Activated CD4-positive, CD25-positive, alpha-beta regulatory T cell treated with anti-CD3 and anti-CD28 coated beads, Interleukin-2, amount 50 U/mL, for 72 hours (primary cell): ENCODE data around the gene ZNF546.
"Not testable (repeated sequence)": the region's sequence is repeated elsewhere in the genome, so short reads cannot be mapped to it uniquely, and the experiment has no call there.

Experiments
- DNase-seq: peaks from one replicate; pipeline ENCODE4 v3.0.0; 2021

ZNF546 gene

DNA sequence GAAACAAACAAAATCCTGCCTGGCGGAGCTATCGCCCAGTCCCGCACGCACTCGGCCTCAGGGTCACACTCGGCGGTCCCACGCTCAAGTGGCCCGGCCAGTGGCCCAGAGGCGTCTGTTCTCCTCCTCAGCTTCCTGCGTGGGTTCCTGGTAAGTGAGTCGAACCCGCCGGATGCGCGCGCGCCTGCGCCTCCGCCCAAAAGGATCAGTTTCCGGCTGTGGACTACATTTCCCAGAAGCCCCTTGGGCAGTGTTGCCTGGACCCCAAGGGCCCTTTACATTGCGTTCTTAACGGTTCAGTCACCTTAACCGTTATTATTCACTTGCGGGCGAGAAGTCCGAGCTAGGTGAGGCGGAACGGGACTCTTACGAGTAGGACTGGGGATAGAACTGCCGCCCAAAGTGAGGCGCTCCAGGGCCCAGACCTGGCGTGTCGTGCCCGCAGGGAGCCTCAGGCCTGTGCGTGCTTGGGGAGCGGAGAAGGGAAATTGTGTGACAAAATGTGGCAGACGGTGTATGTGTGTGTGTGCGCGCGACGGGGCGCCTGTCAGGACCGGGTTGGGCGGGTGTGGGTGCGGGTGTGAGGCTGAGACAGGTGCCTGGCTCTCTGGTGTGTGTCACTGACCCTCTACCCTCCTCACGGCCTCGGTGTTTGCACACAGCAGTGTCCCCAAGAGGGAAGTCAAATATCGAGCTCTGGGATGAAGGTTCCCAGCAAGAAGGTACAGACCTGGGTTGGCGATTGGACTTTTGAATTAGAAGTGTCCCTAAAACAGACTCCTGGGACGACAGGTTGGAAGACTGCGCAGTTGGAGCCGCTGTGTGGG lies at the start of gene ZNF546:
ZNF546 (plus strand) TSS at position 250 of the 827 bp plus-strand sequence. CDS start 1,267 bp downstream, outside the sequence.
- peak; percentile 86 for DNase-seq

GRCh38 chr19:39949026-39949747 lies 47.7 kb upstream of the ZNF546 start:
- DNase-seq, result peak; percentile 24

DNA sequence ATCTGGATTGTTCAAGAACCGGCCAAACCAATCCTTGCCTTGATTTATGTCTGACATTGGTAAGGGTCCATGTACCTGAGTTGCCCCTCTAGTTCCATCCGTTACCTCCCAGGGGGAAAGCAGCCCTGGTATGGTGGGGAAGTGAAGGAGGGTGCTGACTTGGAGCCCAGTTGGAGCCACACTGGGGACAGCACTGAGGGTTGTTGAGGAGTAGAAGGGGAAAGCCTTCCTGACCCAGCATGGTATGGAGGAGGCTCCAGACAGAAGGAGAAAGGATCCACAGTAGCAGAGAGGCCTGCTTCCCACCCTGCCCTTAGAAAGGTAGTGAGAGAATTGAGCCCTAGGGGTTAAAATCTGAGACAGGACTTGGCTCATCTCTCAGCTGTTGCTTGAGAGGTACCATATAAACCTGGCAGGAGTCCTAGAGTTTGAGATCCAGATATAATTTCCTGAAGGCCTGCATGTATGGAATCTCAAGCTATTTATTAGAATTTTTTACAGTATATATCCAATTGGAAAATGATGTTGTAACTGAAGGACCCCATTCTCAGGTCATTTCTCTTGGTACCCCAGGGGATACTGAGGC lies 45.7 kb upstream of the ZNF546 start:
- DNase-seq, result no peak

DNA sequence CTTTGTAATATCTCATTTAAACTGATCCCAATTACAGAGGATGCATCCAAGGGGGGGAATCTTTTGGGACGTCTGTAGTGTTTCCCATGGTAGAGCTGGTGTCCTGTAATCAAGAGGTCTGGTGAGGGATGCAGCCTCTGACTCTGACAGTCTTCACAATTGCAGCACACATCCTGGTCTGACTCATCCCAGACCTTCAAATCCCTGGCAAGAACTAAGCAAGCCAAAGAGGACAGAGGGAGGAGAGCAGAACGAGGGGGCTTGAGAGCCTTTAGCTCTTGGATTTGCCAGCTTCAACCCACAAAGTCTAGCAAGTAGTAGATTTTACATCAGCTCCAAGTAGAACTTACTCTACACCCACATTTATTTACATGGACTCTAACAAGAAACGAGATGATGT lies 45.2 kb upstream of the ZNF546 start:
- no peak for DNase-seq

DNA sequence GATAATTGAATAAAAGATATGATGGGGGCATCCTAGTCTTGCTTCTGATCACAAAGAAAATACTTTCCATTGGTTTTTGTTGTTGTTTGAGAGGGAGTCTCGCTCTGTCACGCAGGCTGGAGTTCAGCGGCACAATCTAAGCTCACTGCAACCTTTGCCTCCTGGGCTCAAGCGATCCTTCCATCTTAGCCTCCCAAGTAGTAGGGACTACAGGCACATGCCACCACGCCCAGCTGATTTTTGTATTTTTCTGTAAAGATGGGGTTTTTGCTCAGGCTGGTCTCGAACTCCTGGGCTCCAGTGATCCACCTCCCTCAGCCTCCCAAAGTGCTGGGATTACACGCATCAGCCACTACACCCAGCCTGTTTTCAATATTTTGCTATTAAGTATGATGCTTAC lies 42.9 kb upstream of the ZNF546 start:
- no peak for DNase-seq

- not testable (repeated sequence) for DNase-seq
These were observed 39.0 kb upstream of the ZNF546 start for GRCh38 chr19:39957886-39958285.

GRCh38 chr19:39958942-39959341 lies 37.9 kb upstream of the ZNF546 start:
- not testable (repeated sequence) for DNase-seq

DNA sequence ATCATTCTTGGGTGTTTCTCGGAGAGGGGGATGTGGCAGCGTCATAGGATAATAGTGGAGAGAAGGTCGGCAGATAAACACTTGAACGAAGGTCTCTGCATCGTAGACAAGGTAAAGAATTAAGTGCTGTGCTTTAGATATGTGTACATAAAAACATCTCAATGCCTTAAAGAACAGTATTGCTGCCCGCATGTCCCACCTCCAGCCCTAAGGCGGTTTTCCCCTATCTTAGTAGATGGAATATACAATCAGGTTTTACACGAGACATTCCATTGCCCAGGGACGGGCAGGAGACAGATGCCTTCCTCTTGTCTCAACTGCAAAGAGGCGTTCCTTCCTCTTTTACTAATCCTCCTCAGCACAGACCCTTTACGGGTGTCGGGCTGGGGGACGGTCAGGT lies 37.5 kb upstream of the ZNF546 start:
- DNase-seq, result not testable (repeated sequence)

- no peak for DNase-seq
These were observed 33.0 kb upstream of the ZNF546 start for GRCh38 chr19:39963898-39964297.

- no peak for DNase-seq
These were observed 30.2 kb upstream of the ZNF546 start for GRCh38 chr19:39966617-39967016.

DNA sequence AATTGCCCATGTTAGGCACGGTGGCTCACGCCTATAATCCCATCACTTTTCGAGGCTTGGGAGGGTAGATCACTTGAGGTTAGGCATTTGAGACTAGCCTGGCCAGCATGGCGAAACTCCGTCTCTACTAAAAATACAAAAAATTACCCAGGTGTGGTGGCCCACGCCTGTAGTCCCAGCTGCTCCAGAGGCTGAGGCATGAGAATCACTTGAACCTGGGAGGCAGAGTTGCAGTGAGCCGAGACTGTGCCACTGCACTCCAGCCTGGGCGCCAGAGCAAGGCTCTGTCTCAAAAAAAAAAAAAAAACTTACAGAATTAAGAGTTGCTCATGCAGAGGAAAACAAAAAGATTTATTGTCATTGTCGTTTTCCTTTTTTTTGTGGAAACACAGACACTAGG lies 29.3 kb upstream of the ZNF546 start:
- DNase-seq, result no peak

- DNase-seq, result no peak
These were observed 28.1 kb upstream of the ZNF546 start for GRCh38 chr19:39968789-39969188.

DNA sequence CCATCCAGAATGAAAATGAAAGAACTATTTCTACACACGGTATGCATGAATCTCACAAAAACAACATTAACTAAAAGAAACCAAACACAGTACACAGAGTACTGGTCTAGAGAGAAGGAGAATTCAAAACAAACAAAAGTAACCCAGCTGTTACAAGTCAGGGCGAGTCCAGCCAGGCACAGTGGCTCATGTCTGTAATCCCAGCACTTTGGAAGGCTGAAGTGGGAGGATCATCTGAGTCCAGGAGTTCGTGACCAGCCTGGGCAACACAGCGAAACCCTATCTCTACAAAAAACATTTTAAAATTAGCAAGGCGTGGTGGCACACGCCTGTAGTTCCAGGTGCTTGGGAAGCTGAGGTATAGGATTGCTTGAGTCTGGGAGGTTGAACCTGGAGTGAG lies 27.6 kb upstream of the ZNF546 start:
- DNase-seq, result no peak

GRCh38 chr19:39969681-39970424 lies 27.0 kb upstream of the ZNF546 start:
- no peak for DNase-seq

DNA sequence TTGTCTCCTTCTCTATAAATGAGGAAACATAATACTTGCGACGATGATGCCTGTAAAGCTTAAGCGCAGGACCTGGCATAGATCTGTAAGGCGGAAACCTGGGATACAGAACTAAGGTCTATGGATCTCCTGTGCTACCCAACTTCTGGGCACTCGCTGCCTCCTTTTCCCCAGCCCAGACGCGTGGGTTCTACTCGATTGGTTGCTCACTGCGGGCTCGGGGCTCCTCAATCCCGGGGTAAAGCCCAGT lies 26.5 kb upstream of the ZNF546 start:
- DNase-seq, result no peak

- peak; percentile 98 for DNase-seq
These were observed 26.0 kb upstream of the ZNF546 start, which contains the start of gene PSMC4 for GRCh38 chr19:39970675-39971379. PSMC4 (plus strand) TSS chr19:39971165; CDS start chr19:39971203, 38 bp downstream.

GRCh38 chr19:39971380-39972035 lies 25.4 kb upstream of the ZNF546 start:
- DNase-seq, result no peak

- no peak for DNase-seq
These were observed 22.3 kb upstream of the ZNF546 start for GRCh38 chr19:39974377-39975155.

GRCh38 chr19:39982883-39983282 lies 14.0 kb upstream of the ZNF546 start:
- DNase-seq, result no peak

DNA sequence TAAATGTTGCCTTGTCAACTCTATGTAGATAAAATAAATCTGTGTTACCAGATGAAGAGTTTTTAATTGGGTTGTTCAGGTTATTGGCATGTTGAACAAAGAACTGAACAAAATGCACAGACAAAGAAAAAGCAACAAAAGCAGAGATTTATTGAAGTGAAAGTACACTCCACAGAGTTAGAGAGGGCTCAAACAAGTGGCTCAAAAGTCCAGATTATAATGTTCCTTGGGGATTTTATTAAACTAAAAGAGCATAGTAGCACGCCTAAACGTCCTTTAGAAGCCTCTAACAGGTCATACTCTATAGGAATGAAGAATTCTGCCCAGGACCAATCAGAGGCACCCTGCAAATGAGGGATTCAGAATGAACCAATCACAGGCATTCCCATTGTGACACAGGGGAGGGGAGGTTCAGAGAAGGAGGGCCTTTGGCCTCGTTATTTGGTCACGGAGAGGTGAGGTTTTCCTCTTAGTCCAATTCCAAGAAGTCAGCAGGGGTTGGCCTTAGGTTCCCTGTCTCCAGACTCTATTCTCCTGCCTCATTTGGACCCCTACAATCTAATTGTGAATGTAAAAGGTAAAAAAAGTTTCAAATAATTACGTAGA lies 13.1 kb upstream of the ZNF546 start:
- DNase-seq, result no peak

GRCh38 chr19:39986643-39987042 lies 10.2 kb upstream of the ZNF546 start:
- no peak for DNase-seq
